ENCODE data around the gene LIPC.

LIPC gene

DNA sequence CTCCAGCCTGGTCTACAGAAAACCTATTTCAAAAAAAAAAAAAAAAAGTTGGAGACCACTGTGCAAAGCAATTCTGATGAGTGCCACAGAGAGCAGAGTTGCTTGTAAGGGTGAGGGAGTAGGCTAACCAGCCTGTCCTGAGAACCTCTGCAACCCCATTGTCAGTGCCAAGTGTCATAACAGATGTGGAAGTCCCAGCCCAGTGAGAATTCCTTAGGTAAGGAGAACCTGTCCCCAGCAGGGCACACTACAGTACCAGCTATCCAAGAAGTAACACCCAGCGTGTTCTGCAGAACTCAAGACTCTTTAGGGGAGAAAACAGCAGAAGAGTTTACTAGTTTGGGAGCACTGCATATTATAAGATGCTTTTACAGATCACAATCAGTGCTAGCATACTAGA lies 156.3 kb downstream of the LIPC start:
- Histone ChIP-seq H3K27me3 (ENCODE audit: low read length) (no peaks in the 10 kb centered on the region), H3K27ac (ENCODE audit: low read depth, low read length) (no peak overlapping the region), H3K4me2 (ENCODE audit: low read depth, low read length, poor library complexity, severe bottlenecking) (no peak overlapping the region), H3K9me3 (ENCODE audit: insufficient read depth, low read length) (no peaks in the 10 kb centered on the region), H3K79me2 (ENCODE audit: insufficient read depth, low read length) (no peaks in the 10 kb centered on the region), H4K20me1 (ENCODE audit: low read depth, low read length) (no peaks in the 10 kb centered on the region), H3K4me3 (ENCODE audit: insufficient read depth, low read length, poor library complexity, severe bottlenecking) (no peak overlapping the region), H3K36me3 (ENCODE audit: low read length) (no peaks in the 10 kb centered on the region), H3F3A (ENCODE audit: insufficient read depth) (no peaks in the 10 kb centered on the region), H3K9me2 (replicated peaks; ENCODE audit: insufficient read depth, low read length) (no peaks in the 10 kb centered on the region), H2AFZ (ENCODE audit: low read depth, low read length, severe bottlenecking) (no peak overlapping the region), H3K9ac (ENCODE audit: low read length) (no peak overlapping the region)
- TF ChIP-seq EZH2phosphoT487 (conservative IDR thresholded peaks at IDR 0.05; ENCODE audit: low read length), result no peak
- TF ChIP-seq, protein P1, sequence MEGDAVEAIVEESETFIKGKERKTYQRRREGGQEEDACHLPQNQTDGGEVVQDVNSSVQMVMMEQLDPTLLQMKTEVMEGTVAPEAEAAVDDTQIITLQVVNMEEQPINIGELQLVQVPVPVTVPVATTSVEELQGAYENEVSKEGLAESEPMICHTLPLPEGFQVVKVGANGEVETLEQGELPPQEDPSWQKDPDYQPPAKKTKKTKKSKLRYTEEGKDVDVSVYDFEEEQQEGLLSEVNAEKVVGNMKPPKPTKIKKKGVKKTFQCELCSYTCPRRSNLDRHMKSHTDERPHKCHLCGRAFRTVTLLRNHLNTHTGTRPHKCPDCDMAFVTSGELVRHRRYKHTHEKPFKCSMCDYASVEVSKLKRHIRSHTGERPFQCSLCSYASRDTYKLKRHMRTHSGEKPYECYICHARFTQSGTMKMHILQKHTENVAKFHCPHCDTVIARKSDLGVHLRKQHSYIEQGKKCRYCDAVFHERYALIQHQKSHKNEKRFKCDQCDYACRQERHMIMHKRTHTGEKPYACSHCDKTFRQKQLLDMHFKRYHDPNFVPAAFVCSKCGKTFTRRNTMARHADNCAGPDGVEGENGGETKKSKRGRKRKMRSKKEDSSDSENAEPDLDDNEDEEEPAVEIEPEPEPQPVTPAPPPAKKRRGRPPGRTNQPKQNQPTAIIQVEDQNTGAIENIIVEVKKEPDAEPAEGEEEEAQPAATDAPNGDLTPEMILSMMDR (IDR thresholded peaks at IDR 0.05; ENCODE audit: insufficient read depth, low read length, poor library complexity, severe bottlenecking), result no peak

- Histone ChIP-seq H3K9me2 (replicated peaks; ENCODE audit: insufficient read depth, low read length) (no peaks in the 10 kb centered on the region), H3K4me2 (ENCODE audit: low read depth, low read length, poor library complexity, severe bottlenecking) (no peak overlapping the region), H3K36me3 (ENCODE audit: low read length) (no peaks in the 10 kb centered on the region), H3K27me3 (ENCODE audit: low read length) (no peaks in the 10 kb centered on the region), H3K27ac (ENCODE audit: low read depth, low read length) (no peak overlapping the region), H3K9ac (ENCODE audit: low read length) (no peak overlapping the region), H4K20me1 (ENCODE audit: low read depth, low read length) (no peaks in the 10 kb centered on the region), H2AFZ (ENCODE audit: low read depth, low read length, severe bottlenecking) (no peak overlapping the region), H3K9me3 (ENCODE audit: insufficient read depth, low read length) (no peaks in the 10 kb centered on the region), H3K79me2 (ENCODE audit: insufficient read depth, low read length) (no peaks in the 10 kb centered on the region), H3F3A (ENCODE audit: insufficient read depth) (no peaks in the 10 kb centered on the region), H3K4me3 (ENCODE audit: insufficient read depth, low read length, poor library complexity, severe bottlenecking) (no peak overlapping the region)
- TF ChIP-seq, protein P1 (IDR thresholded peaks at IDR 0.05; ENCODE audit: insufficient read depth, low read length, poor library complexity, severe bottlenecking), result no peak
- no peak for TF ChIP-seq EZH2phosphoT487 (conservative IDR thresholded peaks at IDR 0.05; ENCODE audit: low read length)
These were observed 157.3 kb downstream of the LIPC start for GRCh38 chr15:58589047-58589446.

DNA sequence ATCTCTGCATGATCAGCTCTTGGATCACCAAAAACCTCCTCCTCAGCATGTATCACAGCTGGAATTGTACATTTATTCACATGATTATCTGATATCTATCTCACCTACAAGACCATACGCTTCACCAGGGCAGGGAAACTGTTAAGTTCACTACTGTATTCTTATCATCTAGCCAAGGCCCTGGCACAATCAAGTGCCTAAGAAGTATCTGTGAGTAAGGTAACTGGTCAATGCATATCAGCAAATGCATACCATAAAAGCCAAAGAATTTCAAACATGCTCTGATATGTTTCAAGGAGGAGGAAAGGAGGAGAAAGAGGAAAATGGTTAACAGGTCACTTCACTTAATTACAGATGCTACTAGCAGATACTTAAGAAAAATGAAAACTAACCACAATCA lies 158.4 kb downstream of the LIPC start:
- TF ChIP-seq EZH2phosphoT487 (conservative IDR thresholded peaks at IDR 0.05; ENCODE audit: low read length), result no peak
- TF ChIP-seq, protein P1 (IDR thresholded peaks at IDR 0.05; ENCODE audit: insufficient read depth, low read length, poor library complexity, severe bottlenecking), result no peak
- no peaks in the 10 kb centered on the region for H3K9me2 ChIP-seq (replicated peaks; ENCODE audit: insufficient read depth, low read length)
- no peaks in the 10 kb centered on the region for H3K79me2 ChIP-seq (ENCODE audit: insufficient read depth, low read length)
- H3K4me3 ChIP-seq (ENCODE audit: insufficient read depth, low read length, poor library complexity, severe bottlenecking), result no peak overlapping the region
- no peak overlapping the region for H3K4me2 ChIP-seq (ENCODE audit: low read depth, low read length, poor library complexity, severe bottlenecking)
- H3K36me3 ChIP-seq (ENCODE audit: low read length), result no peaks in the 10 kb centered on the region
- no peak overlapping the region for H3K27ac ChIP-seq (ENCODE audit: low read depth, low read length)
- H2AFZ ChIP-seq (ENCODE audit: low read depth, low read length, severe bottlenecking), result no peak overlapping the region
- no peaks in the 10 kb centered on the region for H4K20me1 ChIP-seq (ENCODE audit: low read depth, low read length)
- H3K9ac ChIP-seq (ENCODE audit: low read length), result no peak overlapping the region
- H3K27me3 ChIP-seq (ENCODE audit: low read length), result no peaks in the 10 kb centered on the region
- H3K9me3 ChIP-seq (ENCODE audit: insufficient read depth, low read length), result no peaks in the 10 kb centered on the region
- H3F3A ChIP-seq (ENCODE audit: insufficient read depth), result no peaks in the 10 kb centered on the region
